HFF-Myc (cell line): ENCODE measurements around the gene S100A7.

Source experiments
- DNase-seq: peaks from one replicate; pipeline ENCODE4 v3.0.0-alpha.2; 2011; ENCODE audit warnings: low read depth; ENCODE audit errors: extremely low read depth
- H3K4me3 ChIP-seq: replicated peaks from 2 replicates; pipeline ENCODE4 v1.5.1; 2011; ENCODE audit warnings: low read depth, mild to moderate bottlenecking, control low read depth, low read length
- CTCF ChIP-seq: IDR thresholded peaks from 2 replicates; pipeline ENCODE4 v1.5.1; 2012; ENCODE audit warnings: mild to moderate bottlenecking, low read depth, low read length, control low read depth; ENCODE audit errors: missing control alignments

S100A7 gene

GRCh38 chr1:153478692-153479618 lies 18.5 kb upstream of the S100A7 start:
- DNase-seq: no peak
- no peak for TF ChIP-seq CTCF
- no peak overlapping the region for H3K4me3 ChIP-seq

GRCh38 chr1:153478047-153478691 lies 17.7 kb upstream of the S100A7 start:
- no peak for DNase-seq
- no peak overlapping the region for H3K4me3 ChIP-seq
- TF ChIP-seq CTCF: no peak

GRCh38 chr1:153476491-153477093 lies 16.1 kb upstream of the S100A7 start:
- no peak overlapping the region for H3K4me3 ChIP-seq
- TF ChIP-seq CTCF: no peak
- DNase-seq: no peak

GRCh38 chr1:153475282-153475681 lies 14.8 kb upstream of the S100A7 start:
- DNase-seq: no peak
- TF ChIP-seq CTCF: no peak
- H3K4me3 ChIP-seq: no peak overlapping the region

- H3K4me3 ChIP-seq: no peak overlapping the region
- no peak for TF ChIP-seq CTCF
- DNase-seq: no peak
These were observed 13.9 kb upstream of the S100A7 start for GRCh38 chr1:153474347-153474746.

GRCh38 chr1:153470707-153471106 lies 10.3 kb upstream of the S100A7 start:
- H3K4me3 ChIP-seq: no peak overlapping the region
- no peak for TF ChIP-seq CTCF
- DNase-seq: no peak
